DND-41 (cell line): ENCODE data around the gene KRTAP21-1.

Experiments
- EZH2 ChIP-seq: IDR thresholded peaks from 3 replicates; pipeline ENCODE4 v1.6.1; 2012; ENCODE audit warnings: borderline replicate concordance, low read depth, mild to moderate bottlenecking, moderate library complexity, low read length, inconsistent platforms; ENCODE audit not compliant: severe bottlenecking
- TF ChIP-seq, protein P1 (sequence below): IDR thresholded peaks from 2 replicates; pipeline ENCODE4 v1.5.1; 2012; ENCODE audit warnings: borderline replicate concordance, low read length, moderate library complexity, mild to moderate bottlenecking; ENCODE audit not compliant: poor library complexity, severe bottlenecking; ENCODE audit errors: extremely low read depth

DNA sequence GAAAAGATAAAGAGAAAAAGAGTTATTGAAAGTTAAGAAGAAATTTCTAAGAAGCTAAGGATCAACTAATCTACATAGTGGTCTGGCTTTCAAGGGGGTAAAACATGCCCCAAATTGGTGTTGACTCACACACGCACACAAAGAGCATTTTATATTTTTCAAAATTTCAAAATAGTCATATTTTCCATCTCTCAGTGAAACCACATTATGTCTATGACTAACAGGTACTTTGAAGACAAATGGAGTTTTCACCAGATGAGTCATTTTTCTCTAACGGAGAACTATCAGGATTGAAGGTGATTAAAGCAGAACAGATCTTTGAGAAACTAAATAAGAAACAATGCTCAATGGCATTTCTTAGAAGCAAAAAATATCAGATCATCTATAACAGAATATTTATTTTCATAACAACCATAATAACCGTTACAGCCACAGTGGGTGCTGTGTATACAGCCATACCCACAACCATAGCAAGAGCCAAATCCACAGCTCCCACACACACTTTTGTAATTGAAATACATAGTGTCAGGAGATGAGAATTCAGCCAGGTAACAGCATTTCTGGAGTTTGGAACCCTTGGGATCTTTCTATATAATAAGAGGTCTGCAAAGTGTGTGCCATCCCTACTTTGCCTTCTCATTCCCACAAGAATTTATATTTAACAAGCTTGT, 36.9 kb downstream of the KRTAP21-1 start, which contains the start of gene KRTAP21-3:
- TF ChIP-seq EZH2: no peak
- TF ChIP-seq, protein P1, sequence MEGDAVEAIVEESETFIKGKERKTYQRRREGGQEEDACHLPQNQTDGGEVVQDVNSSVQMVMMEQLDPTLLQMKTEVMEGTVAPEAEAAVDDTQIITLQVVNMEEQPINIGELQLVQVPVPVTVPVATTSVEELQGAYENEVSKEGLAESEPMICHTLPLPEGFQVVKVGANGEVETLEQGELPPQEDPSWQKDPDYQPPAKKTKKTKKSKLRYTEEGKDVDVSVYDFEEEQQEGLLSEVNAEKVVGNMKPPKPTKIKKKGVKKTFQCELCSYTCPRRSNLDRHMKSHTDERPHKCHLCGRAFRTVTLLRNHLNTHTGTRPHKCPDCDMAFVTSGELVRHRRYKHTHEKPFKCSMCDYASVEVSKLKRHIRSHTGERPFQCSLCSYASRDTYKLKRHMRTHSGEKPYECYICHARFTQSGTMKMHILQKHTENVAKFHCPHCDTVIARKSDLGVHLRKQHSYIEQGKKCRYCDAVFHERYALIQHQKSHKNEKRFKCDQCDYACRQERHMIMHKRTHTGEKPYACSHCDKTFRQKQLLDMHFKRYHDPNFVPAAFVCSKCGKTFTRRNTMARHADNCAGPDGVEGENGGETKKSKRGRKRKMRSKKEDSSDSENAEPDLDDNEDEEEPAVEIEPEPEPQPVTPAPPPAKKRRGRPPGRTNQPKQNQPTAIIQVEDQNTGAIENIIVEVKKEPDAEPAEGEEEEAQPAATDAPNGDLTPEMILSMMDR: no peak
